HG02885 (cell line): ENCODE measurements around the gene FAM168A.

Experiments
- ATAC-seq: cut with Tn5 transposase; IDR thresholded peaks from one replicate; pipeline ENCODE4 v1.9.1; 2021; ENCODE audit warnings: mild to moderate bottlenecking; ENCODE audit not compliant: unreplicated experiment, poor library complexity

FAM168A gene

DNA sequence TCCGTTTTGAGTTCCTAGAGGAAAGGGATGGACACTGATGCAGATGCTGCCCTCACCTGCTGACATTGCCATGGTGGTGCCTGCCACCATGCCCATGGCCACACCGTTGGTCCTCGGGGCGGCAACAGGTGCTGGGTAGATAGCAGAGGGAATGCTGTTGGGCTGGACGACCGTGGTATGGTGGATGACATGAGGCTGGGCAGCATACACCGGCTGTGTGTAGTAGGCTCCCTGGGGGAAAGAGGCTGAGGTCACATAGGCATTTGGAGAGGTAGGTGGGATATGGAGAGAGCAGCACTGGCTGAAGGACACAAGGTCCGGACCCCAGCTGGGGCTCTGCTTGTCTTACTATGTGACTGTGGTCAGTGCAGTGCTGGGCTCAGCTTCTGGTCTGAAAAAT, 188.5 kb downstream of the FAM168A start:
- ATAC-seq = no peak

DNA sequence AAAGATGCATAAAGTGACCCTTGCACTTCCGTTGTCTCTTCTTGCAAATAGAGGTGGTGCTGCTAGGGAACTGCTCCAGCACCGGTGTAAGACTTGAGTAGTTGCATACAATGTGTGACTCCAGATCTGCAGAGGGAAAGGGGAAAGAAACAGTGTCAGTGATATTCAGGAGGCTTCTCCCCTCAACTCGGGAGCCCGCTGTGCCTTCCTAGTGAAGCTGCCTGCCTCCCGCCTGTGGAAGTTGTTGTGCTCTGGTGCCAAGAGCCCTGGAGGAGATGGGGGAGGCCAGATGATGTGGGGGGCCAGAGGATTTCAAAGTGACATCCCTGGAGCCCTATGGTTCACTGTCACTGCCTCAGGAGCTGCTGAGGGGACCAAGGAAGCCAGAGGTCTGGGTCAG, 191.3 kb downstream of the FAM168A start:
- no peak for ATAC-seq

DNA sequence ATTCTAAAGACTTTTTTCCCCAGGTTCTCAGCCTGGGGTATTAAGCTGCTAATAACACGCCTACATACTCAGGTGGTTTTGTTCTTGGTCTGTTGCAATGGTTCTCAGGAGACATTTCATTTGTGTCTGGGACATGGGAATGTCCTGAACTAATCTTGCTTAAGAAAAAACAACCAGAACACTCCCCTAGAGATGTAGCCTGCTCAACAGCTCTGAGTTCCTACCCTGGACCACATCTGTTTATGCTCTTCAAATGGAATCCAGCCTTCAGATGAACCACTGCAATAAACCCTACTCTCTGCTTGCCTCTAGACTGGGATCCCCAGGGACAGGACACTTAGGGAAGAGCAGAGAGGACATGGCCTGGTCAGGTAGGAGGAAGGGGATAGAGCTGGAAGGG, 191.8 kb downstream of the FAM168A start:
- no peak for ATAC-seq

DNA sequence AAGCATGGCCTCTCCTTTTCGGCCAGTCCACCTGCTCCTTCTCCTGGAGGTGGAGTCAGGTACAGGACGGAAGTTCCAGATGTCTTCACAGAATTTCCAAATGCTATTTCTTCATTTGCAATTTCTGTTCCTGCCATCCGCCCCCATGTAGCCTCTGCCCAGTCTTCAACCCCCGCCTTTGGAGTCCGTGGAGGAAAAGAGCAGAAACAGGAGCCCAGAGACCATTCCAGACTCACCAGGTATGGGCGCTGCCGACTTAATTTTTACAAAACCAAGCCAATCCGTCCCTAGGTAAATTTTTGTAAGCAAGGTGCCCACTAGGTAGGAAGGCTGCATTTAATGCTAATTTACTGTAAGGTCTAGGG, 192.8 kb downstream of the FAM168A start:
- no peak for ATAC-seq

DNA sequence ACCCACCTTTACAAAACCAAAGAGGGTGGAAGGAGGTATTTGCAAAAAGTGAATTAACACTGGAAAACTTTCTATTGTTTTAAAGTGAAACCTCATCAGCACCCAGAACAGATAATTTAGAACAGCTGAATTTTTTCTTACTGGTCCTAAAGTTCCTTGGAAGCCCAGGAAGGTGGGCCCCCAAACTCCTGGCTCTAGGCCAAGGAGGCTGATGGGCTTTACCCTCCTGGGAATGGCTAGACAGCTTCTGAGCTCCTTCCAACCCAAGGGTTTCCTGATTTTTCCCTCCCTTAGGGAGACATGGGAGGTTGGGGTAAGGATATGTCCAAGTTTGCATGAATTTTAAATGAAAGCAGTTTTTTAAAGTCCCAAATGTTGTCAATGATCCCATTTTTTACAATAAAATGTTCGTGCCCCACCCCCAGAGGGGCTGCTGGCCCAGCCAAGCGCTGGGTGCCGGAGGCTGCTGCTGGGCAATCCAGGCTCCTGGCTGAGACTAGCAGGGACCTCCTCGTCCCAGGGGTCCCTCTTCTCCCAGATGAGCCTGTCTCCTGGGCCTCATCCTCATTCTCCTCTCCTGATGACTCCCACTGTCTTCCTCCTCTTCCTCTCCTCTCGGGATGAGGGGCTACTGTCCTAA, 193.3 kb downstream of the FAM168A start:
- no peak for ATAC-seq

DNA sequence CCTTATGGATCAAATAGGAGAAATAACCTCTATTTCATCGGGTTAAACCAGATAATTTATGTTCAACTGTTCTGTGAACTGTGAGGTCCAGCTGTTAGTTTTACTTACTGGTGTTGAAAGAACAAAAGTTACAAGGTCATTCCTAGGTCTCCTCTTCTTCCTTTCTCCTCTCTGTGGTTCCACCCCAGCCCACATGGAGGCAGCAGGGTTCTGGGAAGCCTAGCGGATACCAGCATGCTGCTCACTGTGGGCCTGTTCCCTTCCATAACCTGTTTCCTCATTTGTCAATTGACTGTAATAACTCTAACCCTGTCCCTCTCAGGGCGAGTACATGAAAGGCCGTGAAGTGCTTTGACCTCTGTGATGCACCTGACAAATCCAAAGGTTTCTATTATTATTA, 193.9 kb downstream of the FAM168A start:
- ATAC-seq = no peak

DNA sequence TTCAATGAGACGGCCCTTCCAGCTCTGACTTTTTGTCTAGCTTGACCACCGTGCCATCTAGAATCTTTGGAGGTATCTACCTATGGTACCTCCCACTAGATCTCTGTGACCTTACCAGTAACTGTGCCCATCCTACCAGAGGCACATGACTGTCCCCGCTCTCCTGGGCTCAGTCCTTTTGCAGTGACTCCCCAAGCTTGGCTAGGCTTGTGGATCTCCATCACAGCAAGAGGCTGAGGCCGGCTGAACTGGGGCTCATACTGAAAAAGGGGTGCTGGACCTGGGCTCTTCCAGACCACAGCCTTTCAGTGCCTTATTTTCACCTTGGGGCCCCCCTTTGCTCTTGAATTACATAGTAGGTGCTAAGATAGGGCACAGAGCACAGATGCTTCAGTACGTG, 194.4 kb downstream of the FAM168A start:
- no peak for ATAC-seq

DNA sequence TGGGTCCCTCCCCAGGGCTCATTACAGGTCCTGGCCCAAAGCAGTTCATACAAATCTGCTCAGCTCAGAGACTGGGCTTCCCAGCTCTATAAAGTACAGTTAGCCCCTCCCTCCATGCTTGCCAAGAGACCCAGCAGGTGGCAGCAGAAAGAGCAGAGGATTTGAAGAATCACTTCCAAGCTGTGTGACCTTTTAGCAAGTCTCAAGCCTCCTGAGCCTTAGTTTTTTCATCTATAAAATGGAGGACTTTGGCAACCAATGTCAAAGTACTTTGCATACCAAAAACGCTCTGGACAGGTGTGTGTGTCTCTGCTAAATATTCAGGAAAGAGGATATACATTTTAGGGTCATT, 195.1 kb downstream of the FAM168A start:
- no peak for ATAC-seq

DNA sequence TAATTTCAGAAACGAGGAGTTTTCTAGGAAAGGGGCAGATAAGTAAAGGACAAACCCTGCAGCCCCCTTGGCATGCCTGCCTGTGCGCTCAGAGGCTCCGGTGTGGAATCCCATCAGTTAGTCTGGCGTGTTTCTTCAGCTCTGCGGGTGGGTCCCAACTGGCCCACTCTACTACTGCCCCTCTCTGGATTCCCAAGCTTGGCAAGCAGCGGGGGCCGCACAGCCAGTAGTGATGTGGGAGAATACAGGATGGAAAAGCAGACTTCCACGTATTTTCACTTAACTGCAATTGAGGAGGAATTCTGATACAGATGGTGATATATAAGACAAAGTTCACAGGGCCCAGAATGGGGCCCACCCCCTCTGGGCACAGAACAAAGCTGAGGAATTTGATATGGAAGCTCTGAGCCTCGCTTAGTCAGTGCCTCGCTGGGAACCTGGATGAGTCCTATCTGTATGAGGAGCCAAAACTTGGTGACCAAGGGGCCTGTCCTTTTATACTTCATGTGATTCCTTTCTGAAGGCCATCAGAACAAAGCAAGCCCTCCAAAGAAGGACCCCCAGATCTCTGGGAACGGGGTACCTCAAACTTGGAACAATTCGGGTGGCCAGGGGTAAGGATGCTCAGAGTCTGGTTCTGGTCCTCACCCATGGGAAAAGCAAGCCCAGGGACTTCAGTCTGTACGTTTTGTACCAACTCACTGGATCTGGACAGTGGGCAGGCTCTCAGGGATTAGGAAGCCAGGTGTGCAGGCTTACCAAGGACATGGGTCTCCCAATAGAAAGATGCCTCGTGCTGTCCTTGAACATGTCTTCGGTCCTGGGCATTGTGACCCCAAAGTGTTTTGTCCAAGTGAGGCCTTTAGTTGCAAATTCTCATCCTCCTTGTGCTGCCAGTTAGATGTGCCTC, 195.7 kb downstream of the FAM168A start:
- ATAC-seq = no peak

DNA sequence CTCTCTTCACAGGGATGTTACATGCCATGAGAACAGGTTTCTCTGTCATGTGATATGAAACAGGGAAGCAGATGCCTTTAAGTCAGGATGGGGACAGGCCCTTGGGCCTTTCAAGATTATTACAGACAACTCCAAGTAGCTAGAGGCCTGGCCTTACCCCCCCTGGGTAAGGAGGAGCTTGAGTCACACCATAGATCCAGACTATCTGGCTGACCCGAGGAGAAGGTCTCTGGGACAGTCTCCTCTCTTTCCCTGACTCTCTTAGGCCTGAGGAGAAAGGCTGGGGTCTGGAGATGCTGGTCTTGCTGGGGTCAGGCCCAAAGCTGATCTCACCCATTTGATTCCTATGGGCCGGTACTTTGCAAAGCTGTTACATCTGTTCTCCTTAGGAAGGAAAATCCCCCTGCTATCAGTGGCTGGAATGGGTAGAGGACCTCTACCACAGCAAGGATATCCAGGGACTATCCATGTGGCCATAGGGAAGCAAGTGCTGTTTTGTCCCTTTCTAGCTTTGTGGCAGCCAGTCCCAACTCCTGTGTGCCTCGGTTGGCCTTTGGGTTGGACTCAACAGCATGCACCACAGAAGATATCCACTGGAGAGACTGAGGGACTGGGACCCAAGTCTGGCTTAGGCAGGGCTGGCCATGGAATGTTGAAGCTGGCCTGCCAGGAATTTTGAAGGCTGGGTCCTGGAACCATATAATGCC, 196.5 kb downstream of the FAM168A start:
- ATAC-seq = no peak

DNA sequence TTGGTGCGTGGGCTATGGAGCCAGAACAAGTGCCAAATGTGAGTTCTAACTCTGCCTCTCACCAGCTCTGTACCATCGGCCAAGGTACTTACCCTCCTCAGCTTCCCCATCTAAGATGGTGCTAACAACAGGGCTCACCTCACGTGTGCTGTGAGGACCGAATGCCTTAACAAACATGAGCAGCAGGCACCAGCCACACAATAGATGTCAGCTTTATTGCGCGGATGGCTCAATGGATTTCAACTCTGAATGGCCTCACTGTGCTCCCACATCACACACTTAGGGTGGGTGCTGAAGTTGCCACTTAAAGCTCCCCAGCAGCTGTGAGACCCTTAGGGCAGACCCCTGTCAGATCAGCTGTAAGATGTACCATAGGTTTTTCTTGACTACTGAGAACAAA, 197.6 kb downstream of the FAM168A start:
- no peak for ATAC-seq

DNA sequence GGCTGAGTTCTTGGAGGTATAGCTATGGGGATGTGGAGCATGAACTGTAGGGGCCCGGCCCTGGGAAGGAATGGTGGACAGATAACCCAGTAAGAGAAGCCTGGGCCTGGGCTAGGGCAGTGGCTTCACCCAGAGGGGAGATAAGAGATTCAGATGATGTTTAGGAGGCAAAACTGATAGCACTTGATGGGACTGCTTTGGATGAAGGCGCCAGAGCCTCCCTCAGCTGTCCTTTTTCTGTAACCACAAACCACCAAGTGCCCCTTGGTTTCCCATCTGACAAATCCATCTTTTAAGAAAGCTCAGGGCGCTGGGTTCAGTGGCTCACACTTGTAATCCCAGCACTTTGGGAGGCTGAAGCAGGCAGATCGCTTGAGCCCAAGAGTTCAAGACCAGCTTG, 198.3 kb downstream of the FAM168A start:
- ATAC-seq = no peak

DNA sequence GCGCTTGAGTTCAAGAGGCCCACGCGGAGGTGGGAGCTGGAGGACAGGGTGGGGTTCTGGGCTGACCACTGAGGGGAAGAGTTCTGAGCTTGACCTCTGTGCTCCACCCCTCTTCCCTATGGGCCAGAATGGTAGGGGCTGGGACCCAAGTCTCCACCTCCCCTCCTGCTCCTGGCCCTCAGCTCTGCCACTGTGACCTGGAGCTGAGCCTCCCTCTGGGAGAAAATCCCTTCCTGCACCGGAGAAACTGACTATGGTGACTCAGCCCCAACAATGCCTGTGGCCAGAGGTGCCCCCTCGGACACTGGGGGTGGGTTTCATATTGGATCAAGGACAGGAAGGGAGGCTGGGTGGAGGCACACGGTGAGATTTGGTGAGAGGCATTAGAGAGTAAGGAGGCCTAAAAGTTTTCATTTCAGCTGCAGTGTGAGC, 198.7 kb downstream of the FAM168A start:
- no peak for ATAC-seq

DNA sequence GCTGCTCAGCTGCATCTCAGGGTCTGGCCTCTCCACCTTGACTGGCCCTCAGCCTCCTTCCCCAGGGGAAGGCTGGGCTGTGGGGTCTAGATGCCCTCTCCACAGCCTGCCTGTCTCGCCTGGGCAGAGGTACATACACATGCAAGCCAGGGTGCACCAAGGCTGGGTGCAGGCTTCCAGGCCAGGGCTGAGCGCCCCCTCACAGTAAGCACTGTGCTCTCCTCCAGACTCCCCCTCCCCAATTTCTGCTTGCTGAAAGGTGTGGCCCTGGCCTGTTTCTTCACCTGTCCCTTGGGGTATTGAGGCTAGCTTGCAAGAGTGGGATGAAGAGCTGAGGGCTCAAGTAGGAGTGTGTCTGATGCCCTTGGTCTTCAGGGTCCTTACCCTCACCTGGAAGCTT, 199.2 kb downstream of the FAM168A start:
- ATAC-seq = no peak

DNA sequence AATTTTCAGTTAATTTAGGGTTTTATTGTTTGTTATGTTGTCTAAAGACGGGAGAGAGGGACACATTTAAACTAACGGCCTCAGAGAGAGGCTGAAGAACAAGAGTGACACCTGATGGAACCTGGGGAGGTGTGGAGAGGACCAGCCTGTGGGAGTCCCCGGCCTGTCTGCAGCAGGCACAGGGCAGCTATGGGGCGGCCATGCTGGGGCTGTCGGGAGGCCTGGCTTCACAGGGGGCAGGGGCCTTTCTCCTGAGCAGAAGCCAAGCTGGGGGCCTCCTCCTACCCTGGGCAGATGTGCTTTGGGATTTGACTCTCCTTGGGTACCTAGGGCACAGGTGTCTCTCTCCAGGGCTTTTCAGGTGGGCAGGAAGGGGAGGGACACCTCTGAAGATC, 199.8 kb downstream of the FAM168A start:
- ATAC-seq = no peak

DNA sequence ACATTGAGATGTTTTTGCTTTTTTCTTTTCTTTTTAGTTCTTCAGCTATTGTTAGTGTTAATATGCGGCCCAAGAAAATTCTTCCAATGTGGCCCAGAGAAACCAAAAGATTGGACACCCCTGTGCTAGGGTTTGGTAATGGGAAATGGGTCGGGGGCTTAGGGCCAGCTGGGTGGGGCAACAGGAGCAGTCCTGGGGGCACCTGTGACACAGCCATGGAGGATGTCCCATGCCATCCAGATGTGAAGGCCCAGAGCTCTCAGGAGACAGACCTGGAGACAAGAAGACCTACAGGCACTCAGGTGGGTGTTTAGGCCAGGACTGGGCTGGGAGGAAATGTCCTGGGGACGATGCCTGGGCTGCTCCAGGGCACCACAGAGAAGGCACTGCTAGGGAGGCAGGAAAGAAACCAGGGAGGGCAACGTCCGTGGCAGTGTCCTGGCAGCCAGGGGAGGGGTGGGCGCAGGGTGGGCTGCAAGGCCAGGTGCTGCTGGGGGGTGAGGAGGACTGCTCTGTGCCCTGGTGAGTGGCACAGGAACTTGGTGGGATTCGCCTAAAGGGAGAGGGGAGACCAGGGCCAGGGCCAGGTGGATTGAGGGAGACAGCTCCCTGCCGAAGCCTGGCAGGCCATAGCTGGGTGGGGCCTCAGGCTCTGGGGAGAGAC, 200.3 kb downstream of the FAM168A start:
- no peak for ATAC-seq

DNA sequence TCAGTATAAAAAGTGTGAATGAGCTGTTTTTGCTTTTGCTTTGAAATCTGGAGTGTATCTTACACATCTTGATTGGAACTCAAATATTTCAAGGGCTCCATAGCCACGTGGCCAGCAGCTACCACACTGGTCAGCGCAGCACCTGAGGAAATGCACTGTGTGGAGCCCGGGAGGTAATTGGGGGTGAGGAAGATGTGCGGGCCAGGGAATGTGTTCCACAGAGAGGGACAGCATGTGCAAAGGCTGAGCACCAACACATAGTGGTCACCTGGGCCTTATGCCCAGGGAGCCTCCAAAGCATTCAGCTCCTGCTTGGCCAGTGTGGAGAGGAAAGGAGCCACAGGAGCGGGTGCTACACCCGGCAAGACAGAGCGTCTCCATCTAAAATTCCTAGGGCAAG, 200.9 kb downstream of the FAM168A start:
- no peak for ATAC-seq

DNA sequence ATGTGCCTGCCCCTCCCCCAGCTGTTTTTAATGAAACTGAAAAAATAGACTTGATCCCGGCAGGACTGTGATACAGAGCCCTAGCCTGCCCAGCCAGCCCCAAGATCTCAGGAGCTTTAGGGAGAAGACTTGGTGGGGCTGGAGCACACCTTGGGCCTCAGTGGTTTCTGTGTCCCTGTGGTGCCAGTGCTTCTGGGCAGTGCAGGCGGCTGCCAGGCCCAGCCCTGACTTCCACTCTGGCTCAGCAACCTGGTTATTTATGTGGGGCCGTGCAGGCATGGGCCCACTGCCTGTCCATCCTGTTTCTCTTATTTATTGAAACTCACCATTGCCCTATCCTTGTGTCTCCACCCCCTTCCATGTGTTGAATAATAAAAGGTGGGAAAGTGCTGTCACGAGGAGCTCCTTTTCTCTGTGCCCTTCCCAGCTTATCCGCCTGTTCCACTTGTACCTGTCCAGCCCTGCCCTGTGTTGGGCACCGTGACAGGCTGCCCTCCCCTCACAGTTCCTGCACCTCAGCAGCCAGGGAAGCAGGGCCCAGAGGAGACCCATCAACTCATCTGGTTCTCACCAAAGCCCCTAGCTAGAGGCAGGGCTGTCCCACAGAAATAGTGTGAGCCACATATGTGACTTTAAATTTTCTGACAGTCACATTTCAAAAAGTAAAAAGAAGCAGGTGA, 201.5 kb downstream of the FAM168A start:
- no peak for ATAC-seq

DNA sequence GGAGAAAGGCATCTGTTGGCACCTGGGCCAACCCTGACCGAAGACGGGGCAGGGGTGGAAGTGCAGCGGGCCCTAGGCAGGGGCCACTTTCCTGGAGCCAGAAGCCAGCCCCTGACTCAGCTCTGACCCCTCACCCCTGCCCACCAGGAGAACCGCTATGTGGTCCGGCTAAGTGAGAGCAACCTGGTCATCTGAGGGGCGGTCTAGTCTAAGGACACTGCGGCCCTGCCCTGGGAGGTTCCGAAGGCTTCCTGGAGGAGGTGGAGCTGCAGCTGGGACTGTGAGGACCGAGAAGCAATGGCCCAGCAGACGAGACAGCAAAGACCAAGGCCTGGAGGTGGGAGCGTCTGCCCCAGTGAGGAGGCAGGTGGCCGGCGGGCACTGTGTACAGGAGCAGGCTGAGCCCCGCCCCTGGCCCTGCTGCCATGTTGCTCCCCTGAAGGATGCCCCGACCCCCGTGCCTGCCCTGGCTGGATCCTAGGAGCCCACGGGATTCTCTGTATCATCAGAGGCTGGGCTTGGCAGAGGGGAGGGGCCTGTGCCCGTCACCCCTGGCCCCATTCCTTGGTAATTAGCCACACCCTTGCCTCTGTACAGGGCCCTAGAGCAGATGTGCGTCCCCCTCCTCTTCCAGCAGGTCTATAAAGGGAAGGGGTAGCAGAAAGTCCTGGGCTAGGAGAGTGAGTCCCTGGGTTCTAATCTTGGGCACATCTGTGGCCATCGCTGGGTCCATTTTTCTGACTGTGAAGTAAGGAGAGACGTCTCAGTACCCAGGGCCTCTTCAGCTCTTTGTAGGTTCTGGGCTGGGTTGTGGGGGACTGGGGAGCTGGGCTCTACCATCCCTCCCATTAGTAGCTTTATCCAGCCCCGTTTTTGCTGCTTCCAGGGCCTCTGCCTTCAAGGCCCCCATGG, 202.4 kb downstream of the FAM168A start:
- ATAC-seq = no peak
